ENCODE data around the gene SLIT1. TPM values are rescaled to one million over a fixed set of nuclear protein-coding genes. Genes with fewer than 3 reads are reported as not detected.
"Not testable (repeated sequence)": the region's sequence is repeated elsewhere in the genome, so short reads cannot be mapped to it uniquely, and the experiment has no call there.

The SLIT1 gene
- total and polyA plus RNA-seq, 3 donors from 2014 or later, result 1.9 to 4.6 (median 2.5) TPM

DNA sequence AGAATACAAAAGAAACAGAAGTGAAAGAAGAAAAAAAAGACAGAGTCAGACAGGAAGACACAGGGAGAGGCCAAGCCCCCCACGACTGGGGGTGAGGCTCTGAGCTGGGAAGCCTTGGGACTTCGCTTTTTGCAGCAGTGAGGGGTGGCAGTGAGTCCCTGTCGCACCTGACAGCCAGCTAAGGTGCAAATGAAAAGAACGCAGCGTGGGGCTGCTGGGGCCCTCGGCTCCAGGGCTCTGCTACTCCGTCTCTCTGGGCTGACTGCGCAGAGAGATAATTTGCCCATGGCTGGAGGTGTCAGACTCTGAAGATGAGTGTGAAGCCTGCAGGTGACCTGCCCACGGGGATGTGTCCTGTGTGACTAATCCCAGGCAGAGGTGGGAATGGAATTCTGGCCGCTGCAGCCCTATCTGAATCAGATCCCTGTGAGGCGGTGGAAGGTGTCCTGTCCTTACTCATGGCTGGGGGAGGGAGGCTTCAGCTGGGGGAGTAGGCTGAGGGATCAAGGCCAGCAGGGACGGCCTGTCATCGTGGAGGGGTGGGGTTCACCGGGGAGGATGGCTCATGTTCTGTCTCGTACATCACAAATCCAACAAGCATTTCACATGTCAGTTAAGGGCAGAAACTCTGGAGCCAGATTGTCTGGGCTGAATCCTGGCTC is 96.4 kb downstream of the SLIT1 start:
- 41 to 54% methylated on average over 9 to 15 of the region's 15 CpGs for WGBS, 2 donors
- Histone ChIP-seq H3K4me1 (no peaks in the 10 kb centered on the region), H3K27ac (no peak overlapping the region), H3K4me3 (no peak overlapping the region), H3K36me3 (ENCODE audit: low read depth, missing control alignments) (no peaks in the 10 kb centered on the region), H3K27me3 (no peaks in the 10 kb centered on the region), H3K9me3 (no peaks in the 10 kb centered on the region)
- TF ChIP-seq, protein P1, sequence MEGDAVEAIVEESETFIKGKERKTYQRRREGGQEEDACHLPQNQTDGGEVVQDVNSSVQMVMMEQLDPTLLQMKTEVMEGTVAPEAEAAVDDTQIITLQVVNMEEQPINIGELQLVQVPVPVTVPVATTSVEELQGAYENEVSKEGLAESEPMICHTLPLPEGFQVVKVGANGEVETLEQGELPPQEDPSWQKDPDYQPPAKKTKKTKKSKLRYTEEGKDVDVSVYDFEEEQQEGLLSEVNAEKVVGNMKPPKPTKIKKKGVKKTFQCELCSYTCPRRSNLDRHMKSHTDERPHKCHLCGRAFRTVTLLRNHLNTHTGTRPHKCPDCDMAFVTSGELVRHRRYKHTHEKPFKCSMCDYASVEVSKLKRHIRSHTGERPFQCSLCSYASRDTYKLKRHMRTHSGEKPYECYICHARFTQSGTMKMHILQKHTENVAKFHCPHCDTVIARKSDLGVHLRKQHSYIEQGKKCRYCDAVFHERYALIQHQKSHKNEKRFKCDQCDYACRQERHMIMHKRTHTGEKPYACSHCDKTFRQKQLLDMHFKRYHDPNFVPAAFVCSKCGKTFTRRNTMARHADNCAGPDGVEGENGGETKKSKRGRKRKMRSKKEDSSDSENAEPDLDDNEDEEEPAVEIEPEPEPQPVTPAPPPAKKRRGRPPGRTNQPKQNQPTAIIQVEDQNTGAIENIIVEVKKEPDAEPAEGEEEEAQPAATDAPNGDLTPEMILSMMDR (IDR thresholded peaks at IDR 0.05), result no peak
- no peak for TF ChIP-seq POLR2A (IDR thresholded peaks at IDR 0.05)
- DNase-seq, result no peak
- intact Hi-C loops (cut with DNase I; ENCODE audit: low total_unique reads), result no loop called here

GRCh38 chr10:97087296-97087695 is 98.5 kb downstream of the SLIT1 start:
- Histone ChIP-seq H3K9me3 (no peaks in the 10 kb centered on the region), H3K27ac (no peak overlapping the region), H3K4me3 (no peak overlapping the region), H3K4me1 (no peaks in the 10 kb centered on the region), H3K36me3 (ENCODE audit: low read depth, missing control alignments) (no peaks in the 10 kb centered on the region), H3K27me3 (no peaks in the 10 kb centered on the region)
- TF ChIP-seq, protein P1 (IDR thresholded peaks at IDR 0.05), result no peak
- TF ChIP-seq POLR2A (IDR thresholded peaks at IDR 0.05), result no peak
- intact Hi-C loops (cut with DNase I; ENCODE audit: low total_unique reads), result no loop called here
- 79% methylated on average over 9 of the region's 9 CpGs for WGBS, 2 donors
- no peak for DNase-seq

GRCh38 chr10:97086530-97086929 is 99.2 kb downstream of the SLIT1 start:
- Histone ChIP-seq H3K27me3 (no peaks in the 10 kb centered on the region), H3K4me1 (no peaks in the 10 kb centered on the region), H3K9me3 (no peaks in the 10 kb centered on the region), H3K4me3 (no peak overlapping the region), H3K27ac (no peak overlapping the region), H3K36me3 (ENCODE audit: low read depth, missing control alignments) (no peaks in the 10 kb centered on the region)
- no peak for DNase-seq
- intact Hi-C loops (cut with DNase I; ENCODE audit: low total_unique reads), result no loop called here
- no peak for TF ChIP-seq POLR2A (IDR thresholded peaks at IDR 0.05)
- TF ChIP-seq, protein P1 (IDR thresholded peaks at IDR 0.05), result no peak
- 94 to 95% methylated on average over 1 of the region's 1 CpG for WGBS, 2 donors

GRCh38 chr10:97083228-97083829 is 102.4 kb downstream of the SLIT1 start:
- intact Hi-C loops (cut with DNase I; ENCODE audit: low total_unique reads), result no loop called here
- no peaks in the 10 kb centered on the region for H3K36me3 ChIP-seq (ENCODE audit: low read depth, missing control alignments)
- H3K27ac ChIP-seq, result no peak overlapping the region
- H3K9me3 ChIP-seq, result no peaks in the 10 kb centered on the region
- no peak for DNase-seq
- no peaks in the 10 kb centered on the region for H3K27me3 ChIP-seq
- no peak for TF ChIP-seq POLR2A (IDR thresholded peaks at IDR 0.05)
- TF ChIP-seq, protein P1 (IDR thresholded peaks at IDR 0.05), result no peak
- H3K4me3 ChIP-seq, result no peak overlapping the region
- WGBS, 2 donors, result 52 to 56% methylated on average over 8 to 9 of the region's 9 CpGs
- no peaks in the 10 kb centered on the region for H3K4me1 ChIP-seq

DNA sequence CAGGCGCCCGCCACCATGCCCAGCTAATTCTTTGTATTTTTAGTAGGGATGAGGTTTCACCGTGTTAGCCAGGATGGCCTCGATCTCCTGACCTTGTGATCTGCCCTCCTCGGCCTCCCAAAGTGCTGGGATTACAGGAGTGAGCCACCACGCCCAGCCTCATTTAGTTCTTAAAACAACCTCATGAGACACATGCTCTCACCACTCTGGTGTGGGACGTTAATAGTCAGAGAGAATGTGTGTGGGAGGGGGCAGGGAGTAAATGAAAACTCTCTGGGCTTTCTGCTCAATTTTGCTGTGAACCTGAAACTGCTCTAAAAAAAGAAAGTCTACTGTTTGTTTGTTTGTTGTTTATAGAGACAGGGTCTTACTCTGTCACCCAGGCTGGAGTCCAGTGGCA is 103.2 kb downstream of the SLIT1 start:
- DNase-seq; H3K36me3 ChIP-seq (ENCODE audit: low read depth, missing control alignments); H3K4me1 ChIP-seq; H3K27me3 ChIP-seq; H3K27ac ChIP-seq; H3K4me3 ChIP-seq; intact Hi-C loops (cut with DNase I; ENCODE audit: low total_unique reads); H3K9me3 ChIP-seq: not testable (repeated sequence)
- WGBS, 2 donors, result 59 to 77% methylated on average over 7 of the region's 7 CpGs

Measured in testis (tissue), 3 donors.